NCI-H524 (cell line): ENCODE results near the gene PAIP2B.
A peak's percentile ranks its signal among the peaks of the same experiment; 100 is the strongest.
"Not testable (repeated sequence)": the region's sequence is repeated elsewhere in the genome, so short reads cannot be mapped to it uniquely, and the experiment has no call there.

ENCODE experiments used
- DNase-seq, 2 experiments: peaks; one replicate each; lab custom pipeline; 2025; lab: John Stamatoyannopoulos, UW

The PAIP2B gene

GRCh38 chr2:71226965-71227560 lies at the start of gene PAIP2B:
Gene PAIP2B (minus strand): TSS chr2:71227103. CDS start chr2:71202589, 24,514 bp downstream.
- peak; percentile 99 to 100 for DNase-seq

- DNase-seq: no peak
These were observed 49.0 kb upstream of the PAIP2B start for GRCh38 chr2:71275939-71276310.

- no peak for DNase-seq
These were observed 42.7 kb upstream of the PAIP2B start for GRCh38 chr2:71269511-71270090.

GRCh38 chr2:71263386-71263785 lies 36.5 kb upstream of the PAIP2B start:
- no peak for DNase-seq

GRCh38 chr2:71261534-71261933 lies 34.6 kb upstream of the PAIP2B start:
- no peak for DNase-seq

- DNase-seq: no peak
These were observed 29.5 kb upstream of the PAIP2B start for GRCh38 chr2:71256421-71256820.

- no peak for DNase-seq
These were observed 27.9 kb upstream of the PAIP2B start for GRCh38 chr2:71254776-71255175.

- DNase-seq: no peak
These were observed 27.2 kb upstream of the PAIP2B start for GRCh38 chr2:71254078-71254477.

- no peak for DNase-seq
These were observed 26.6 kb upstream of the PAIP2B start for GRCh38 chr2:71253476-71253875.

GRCh38 chr2:71252862-71253261 lies 26.0 kb upstream of the PAIP2B start:
- DNase-seq: no peak

- no peak for DNase-seq
These were observed 24.0 kb upstream of the PAIP2B start for GRCh38 chr2:71250935-71251334.

- no peak for DNase-seq
These were observed 17.4 kb upstream of the PAIP2B start for GRCh38 chr2:71244302-71244660.

GRCh38 chr2:71243634-71244301 lies 16.9 kb upstream of the PAIP2B start:
- DNase-seq: peak in 1 of 2 experiments; percentile 12

GRCh38 chr2:71240794-71241193 lies 13.9 kb upstream of the PAIP2B start:
- no peak for DNase-seq

- no peak for DNase-seq
These were observed 11.2 kb upstream of the PAIP2B start for GRCh38 chr2:71238089-71238488.

- DNase-seq: no peak
These were observed 9.2 kb upstream of the PAIP2B start for GRCh38 chr2:71235930-71236587.

- DNase-seq: not testable (repeated sequence)
These were observed 6.2 kb upstream of the PAIP2B start for GRCh38 chr2:71233072-71233471.

- DNase-seq: peak; percentile 39 to 65
These were observed 573 bp downstream of the PAIP2B start for GRCh38 chr2:71226096-71226964.

GRCh38 chr2:71224935-71225334 lies 2.0 kb downstream of the PAIP2B start:
- peak in 1 of 2 experiments; percentile 8 for DNase-seq

GRCh38 chr2:71224457-71224856 lies 2.4 kb downstream of the PAIP2B start:
- peak in 1 of 2 experiments; percentile 50 for DNase-seq

- DNase-seq: peak; percentile 65 to 80
These were observed 3.1 kb downstream of the PAIP2B start for GRCh38 chr2:71223767-71224333.

- DNase-seq: peak in 1 of 2 experiments; percentile 8
These were observed 6.2 kb downstream of the PAIP2B start for GRCh38 chr2:71220743-71221142.
